Measurements from ENCODE around the gene CTF1. TPM values are rescaled to one million over a fixed set of nuclear protein-coding genes. Genes with fewer than 3 reads are reported as not detected.
"Not testable (repeated sequence)": the region's sequence is repeated elsewhere in the genome, so short reads cannot be mapped to it uniquely, and the experiment has no call there.

Gene CTF1
- total and polyA plus RNA-seq, 4 donors = 0.19 to 0.75 (median 0.35) TPM; not detected in 1

DNA sequence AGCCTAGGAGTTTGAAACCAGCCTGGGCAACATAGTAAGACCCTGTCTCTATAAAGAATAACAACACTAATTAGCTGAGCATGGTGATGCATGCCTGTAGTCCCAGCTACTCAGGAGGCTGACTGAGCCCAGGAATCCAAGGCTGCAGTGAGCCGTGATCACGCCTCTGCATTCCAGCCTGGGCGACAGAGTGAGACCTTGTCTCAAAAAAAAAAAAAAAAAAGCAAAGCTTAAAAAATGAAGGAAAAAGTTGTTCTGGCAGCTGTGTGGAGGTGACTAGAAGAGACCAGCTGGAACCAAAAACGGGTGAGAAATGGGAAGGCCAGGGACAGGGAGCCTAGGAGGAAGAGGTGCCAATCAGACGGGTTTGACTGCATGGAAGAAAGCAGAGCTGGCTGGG lies 6.7 kb upstream of the CTF1 start:
- WGBS = 90% methylated on average over 5 of the region's 5 CpGs
- Histone ChIP-seq H3K36me3 (ENCODE audit: control insufficient read depth in 4 of 4, insufficient read depth in 3 of 4, low read depth in 1 of 4, low read length in 3 of 4) (peaks cover 0 to 20% (median 7%) of the 10 kb centered on the region in 4 donors), H3K4me3 (ENCODE audit: low read depth in 1 of 3, low read length in 3 of 3) (no peak overlapping the region), H3K27me3 (ENCODE audit: control insufficient read depth in 4 of 4, insufficient read depth in 4 of 4, low read length in 3 of 4) (no peaks in the 10 kb centered on the region), H3K27ac (ENCODE audit: low read depth in 1 of 2, low read length in 2 of 2) (no peak overlapping the region), H3K9me3 (ENCODE audit: control insufficient read depth in 4 of 4, low read length in 3 of 4) (no peaks in the 10 kb centered on the region), H3K9ac (ENCODE audit: low read depth in 1 of 2, low read length in 2 of 2) (no peak overlapping the region), H3K4me1 (ENCODE audit: control insufficient read depth in 4 of 4, insufficient read depth in 4 of 4, low read length in 3 of 4) (peaks cover 6 to 18% (median 16%) of the 10 kb centered on the region in 4 donors)
- DNase-seq (ENCODE audit: low spot score) = no peak
- TF ChIP-seq FOXA1 (IDR thresholded peaks at IDR 0.05) (no peak), RAD21 (IDR thresholded peaks at IDR 0.05) (no peak), FOXA2 (IDR thresholded peaks at IDR 0.05) (no peak), JUND (IDR thresholded peaks at IDR 0.05) (no peak), HNF4A (conservative IDR thresholded peaks at IDR 0.05) (no peak), GABPA (IDR thresholded peaks at IDR 0.05 in 1 of 2, conservative IDR thresholded peaks at IDR 0.05 in 1 of 2) (no peak)
- TF ChIP-seq, protein P1, sequence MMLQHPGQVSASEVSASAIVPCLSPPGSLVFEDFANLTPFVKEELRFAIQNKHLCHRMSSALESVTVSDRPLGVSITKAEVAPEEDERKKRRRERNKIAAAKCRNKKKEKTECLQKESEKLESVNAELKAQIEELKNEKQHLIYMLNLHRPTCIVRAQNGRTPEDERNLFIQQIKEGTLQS (IDR thresholded peaks at IDR 0.05) = no peak
- TF ChIP-seq, protein P2, sequence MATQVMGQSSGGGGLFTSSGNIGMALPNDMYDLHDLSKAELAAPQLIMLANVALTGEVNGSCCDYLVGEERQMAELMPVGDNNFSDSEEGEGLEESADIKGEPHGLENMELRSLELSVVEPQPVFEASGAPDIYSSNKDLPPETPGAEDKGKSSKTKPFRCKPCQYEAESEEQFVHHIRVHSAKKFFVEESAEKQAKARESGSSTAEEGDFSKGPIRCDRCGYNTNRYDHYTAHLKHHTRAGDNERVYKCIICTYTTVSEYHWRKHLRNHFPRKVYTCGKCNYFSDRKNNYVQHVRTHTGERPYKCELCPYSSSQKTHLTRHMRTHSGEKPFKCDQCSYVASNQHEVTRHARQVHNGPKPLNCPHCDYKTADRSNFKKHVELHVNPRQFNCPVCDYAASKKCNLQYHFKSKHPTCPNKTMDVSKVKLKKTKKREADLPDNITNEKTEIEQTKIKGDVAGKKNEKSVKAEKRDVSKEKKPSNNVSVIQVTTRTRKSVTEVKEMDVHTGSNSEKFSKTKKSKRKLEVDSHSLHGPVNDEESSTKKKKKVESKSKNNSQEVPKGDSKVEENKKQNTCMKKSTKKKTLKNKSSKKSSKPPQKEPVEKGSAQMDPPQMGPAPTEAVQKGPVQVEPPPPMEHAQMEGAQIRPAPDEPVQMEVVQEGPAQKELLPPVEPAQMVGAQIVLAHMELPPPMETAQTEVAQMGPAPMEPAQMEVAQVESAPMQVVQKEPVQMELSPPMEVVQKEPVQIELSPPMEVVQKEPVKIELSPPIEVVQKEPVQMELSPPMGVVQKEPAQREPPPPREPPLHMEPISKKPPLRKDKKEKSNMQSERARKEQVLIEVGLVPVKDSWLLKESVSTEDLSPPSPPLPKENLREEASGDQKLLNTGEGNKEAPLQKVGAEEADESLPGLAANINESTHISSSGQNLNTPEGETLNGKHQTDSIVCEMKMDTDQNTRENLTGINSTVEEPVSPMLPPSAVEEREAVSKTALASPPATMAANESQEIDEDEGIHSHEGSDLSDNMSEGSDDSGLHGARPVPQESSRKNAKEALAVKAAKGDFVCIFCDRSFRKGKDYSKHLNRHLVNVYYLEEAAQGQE (IDR thresholded peaks at IDR 0.05) = no peak
- TF ChIP-seq, protein P3, sequence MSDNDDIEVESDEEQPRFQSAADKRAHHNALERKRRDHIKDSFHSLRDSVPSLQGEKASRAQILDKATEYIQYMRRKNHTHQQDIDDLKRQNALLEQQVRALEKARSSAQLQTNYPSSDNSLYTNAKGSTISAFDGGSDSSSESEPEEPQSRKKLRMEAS (IDR thresholded peaks at IDR 0.05) = no peak

DNA sequence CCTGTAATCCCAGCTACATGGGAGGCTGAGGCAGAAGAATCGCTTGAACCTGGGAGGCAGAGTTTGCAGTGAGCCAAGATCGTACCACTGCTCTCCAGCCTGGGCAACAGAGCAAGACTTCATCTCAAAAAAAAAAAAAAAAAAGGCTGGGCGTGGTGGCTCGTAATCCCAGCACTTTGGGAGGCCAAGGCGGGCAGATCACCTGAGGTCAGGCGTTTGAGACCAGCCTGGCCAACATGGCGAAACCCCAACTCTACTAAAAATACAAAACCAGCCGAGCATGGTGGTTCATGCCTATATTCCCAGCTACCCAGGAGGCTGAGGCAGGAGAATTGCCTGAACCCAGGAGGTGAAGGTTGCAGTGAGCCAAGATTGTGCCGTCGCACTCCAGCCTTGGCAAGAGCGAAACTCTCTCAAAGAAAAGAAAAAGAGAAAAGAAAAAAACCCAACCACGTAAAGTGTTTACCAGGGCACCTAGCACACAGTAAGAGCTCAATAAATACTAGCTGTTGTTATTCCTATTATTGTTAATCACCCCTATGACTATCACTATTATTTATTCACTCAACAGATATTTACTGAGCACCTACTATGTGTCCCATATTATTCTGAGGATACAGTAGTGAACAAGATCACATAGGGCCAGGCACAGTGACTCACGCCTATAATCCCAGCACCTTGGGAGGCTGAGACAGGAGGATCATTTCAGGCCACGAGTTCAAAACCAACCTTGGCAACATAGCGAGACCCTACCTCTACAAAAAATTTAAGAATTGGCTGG lies 5.2 kb upstream of the CTF1 start:
- H3K9me3 ChIP-seq (ENCODE audit: control insufficient read depth in 4 of 4, low read length in 3 of 4); H3K9ac ChIP-seq (ENCODE audit: low read depth in 1 of 2, low read length in 2 of 2); H3K4me3 ChIP-seq (ENCODE audit: low read depth in 1 of 3, low read length in 3 of 3); H3K27me3 ChIP-seq (ENCODE audit: control insufficient read depth in 4 of 4, insufficient read depth in 4 of 4, low read length in 3 of 4); H3K27ac ChIP-seq (ENCODE audit: low read depth in 1 of 2, low read length in 2 of 2); DNase-seq (ENCODE audit: low spot score): not testable (repeated sequence)
- Histone ChIP-seq H3K4me1 (ENCODE audit: control insufficient read depth in 4 of 4, insufficient read depth in 4 of 4, low read length in 3 of 4) (peaks cover 6 to 21% (median 20%) of the 10 kb centered on the region in 4 donors), H3K36me3 (ENCODE audit: control insufficient read depth in 4 of 4, insufficient read depth in 3 of 4, low read depth in 1 of 4, low read length in 3 of 4) (peaks cover 0 to 11% (median 5%) of the 10 kb centered on the region in 4 donors)
- WGBS = 94% methylated on average over 15 of the region's 15 CpGs

DNA sequence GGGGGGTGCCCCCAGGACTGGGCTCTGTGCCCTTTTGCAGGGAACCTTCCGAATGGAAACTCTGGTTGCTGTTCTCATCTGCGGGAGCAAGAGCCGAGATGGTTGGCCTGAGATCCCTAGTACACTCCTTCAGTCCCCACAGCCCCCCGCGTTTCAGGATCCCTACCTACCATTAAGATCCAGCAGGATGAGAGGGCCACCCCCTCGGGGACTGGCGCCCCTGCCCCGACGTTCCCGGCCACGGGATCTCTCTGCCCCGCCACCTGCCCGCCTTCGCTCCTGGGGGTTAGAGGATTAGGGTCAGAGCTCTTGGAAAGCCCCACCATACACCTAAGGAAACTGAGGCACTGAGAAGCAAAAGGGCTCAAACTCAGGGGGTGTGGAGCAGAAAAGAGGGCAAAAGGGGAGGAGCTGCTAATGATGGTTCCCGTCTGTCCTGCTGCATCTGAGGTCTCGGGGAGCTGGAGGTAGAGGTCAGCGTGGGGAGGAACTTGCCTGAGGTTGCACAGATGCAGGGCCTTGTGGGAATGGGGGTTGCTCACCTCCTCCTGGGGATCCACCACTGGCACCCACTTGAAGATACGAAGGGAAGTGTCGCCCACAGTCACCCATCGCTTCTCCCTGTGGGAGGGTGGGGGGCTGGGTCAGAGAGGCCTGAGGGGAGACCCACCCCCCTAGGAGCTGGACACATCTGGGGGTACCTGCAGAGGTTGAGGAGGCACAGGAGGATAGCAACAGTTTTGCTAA lies 3.6 kb upstream of the CTF1 start:
- 82% methylated on average over 20 of the region's 20 CpGs for WGBS
- TF ChIP-seq HNF4A (conservative IDR thresholded peaks at IDR 0.05) (no peak), YY1 (IDR thresholded peaks at IDR 0.05) (no peak), RXRA (IDR thresholded peaks at IDR 0.05) (no peak)
- TF ChIP-seq, protein P4, sequence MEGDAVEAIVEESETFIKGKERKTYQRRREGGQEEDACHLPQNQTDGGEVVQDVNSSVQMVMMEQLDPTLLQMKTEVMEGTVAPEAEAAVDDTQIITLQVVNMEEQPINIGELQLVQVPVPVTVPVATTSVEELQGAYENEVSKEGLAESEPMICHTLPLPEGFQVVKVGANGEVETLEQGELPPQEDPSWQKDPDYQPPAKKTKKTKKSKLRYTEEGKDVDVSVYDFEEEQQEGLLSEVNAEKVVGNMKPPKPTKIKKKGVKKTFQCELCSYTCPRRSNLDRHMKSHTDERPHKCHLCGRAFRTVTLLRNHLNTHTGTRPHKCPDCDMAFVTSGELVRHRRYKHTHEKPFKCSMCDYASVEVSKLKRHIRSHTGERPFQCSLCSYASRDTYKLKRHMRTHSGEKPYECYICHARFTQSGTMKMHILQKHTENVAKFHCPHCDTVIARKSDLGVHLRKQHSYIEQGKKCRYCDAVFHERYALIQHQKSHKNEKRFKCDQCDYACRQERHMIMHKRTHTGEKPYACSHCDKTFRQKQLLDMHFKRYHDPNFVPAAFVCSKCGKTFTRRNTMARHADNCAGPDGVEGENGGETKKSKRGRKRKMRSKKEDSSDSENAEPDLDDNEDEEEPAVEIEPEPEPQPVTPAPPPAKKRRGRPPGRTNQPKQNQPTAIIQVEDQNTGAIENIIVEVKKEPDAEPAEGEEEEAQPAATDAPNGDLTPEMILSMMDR (IDR thresholded peaks at IDR 0.05; ENCODE audit: low read depth, low read length, missing input control) = no peak
- TF ChIP-seq, protein P5, sequence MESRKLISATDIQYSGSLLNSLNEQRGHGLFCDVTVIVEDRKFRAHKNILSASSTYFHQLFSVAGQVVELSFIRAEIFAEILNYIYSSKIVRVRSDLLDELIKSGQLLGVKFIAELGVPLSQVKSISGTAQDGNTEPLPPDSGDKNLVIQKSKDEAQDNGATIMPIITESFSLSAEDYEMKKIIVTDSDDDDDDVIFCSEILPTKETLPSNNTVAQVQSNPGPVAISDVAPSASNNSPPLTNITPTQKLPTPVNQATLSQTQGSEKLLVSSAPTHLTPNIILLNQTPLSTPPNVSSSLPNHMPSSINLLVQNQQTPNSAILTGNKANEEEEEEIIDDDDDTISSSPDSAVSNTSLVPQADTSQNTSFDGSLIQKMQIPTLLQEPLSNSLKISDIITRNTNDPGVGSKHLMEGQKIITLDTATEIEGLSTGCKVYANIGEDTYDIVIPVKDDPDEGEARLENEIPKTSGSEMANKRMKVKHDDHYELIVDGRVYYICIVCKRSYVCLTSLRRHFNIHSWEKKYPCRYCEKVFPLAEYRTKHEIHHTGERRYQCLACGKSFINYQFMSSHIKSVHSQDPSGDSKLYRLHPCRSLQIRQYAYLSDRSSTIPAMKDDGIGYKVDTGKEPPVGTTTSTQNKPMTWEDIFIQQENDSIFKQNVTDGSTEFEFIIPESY (IDR thresholded peaks at IDR 0.05) = no peak
- TF ChIP-seq, protein P3 (IDR thresholded peaks at IDR 0.05) = no peak

More for the DNA sequence above, 3.6 kb upstream of the CTF1 start:
- Histone ChIP-seq H3K4me3 (ENCODE audit: low read depth in 1 of 3, low read length in 3 of 3) (peak overlapping the region; percentile 79 to 93 (median 92)), H3K36me3 (ENCODE audit: control insufficient read depth in 4 of 4, insufficient read depth in 3 of 4, low read depth in 1 of 4, low read length in 3 of 4) (peaks cover 0 to 8% (median 2%) of the 10 kb centered on the region in 4 donors), H3K9me3 (ENCODE audit: control insufficient read depth in 4 of 4, low read length in 3 of 4) (no peaks in the 10 kb centered on the region), H3K27me3 (ENCODE audit: control insufficient read depth in 4 of 4, insufficient read depth in 4 of 4, low read length in 3 of 4) (no peaks in the 10 kb centered on the region), H3K4me1 (ENCODE audit: control insufficient read depth in 4 of 4, insufficient read depth in 4 of 4, low read length in 3 of 4) (peaks cover 9 to 28% (median 24%) of the 10 kb centered on the region in 4 donors), H3K27ac (ENCODE audit: low read depth in 1 of 2, low read length in 2 of 2) (peak overlapping the region in 1 of 2 donors; percentile 74), H3K9ac (ENCODE audit: low read depth in 1 of 2, low read length in 2 of 2) (peak overlapping the region; percentile 74 to 95)
- no peak for DNase-seq (ENCODE audit: low spot score)
